ENCODE measurements around the gene MKRN2. TPM values are rescaled to one million over a fixed set of nuclear protein-coding genes. Genes with fewer than 3 reads are reported as not detected.

The MKRN2 gene
- total RNA-seq, 1 donor: 42.7 TPM

GRCh38 chr3:12562451-12562850 lies 5.6 kb downstream of the MKRN2 start:
- no peak for TF ChIP-seq CTCF (IDR thresholded peaks at IDR 0.05; ENCODE audit: insufficient read depth, low read depth, low read length)
- H3K4me3 ChIP-seq (ENCODE audit: low read depth, low read length): no peak overlapping the region
- DNase-seq (ENCODE audit: low read depth): no peak

GRCh38 chr3:12566976-12567375 lies 10.1 kb downstream of the MKRN2 start:
- no peak for DNase-seq (ENCODE audit: low read depth)
- TF ChIP-seq CTCF (IDR thresholded peaks at IDR 0.05; ENCODE audit: insufficient read depth, low read depth, low read length): no peak
- no peak overlapping the region for H3K4me3 ChIP-seq (ENCODE audit: low read depth, low read length)

GRCh38 chr3:12568747-12569146 lies 11.9 kb downstream of the MKRN2 start:
- DNase-seq (ENCODE audit: low read depth): no peak
- no peak for TF ChIP-seq CTCF (IDR thresholded peaks at IDR 0.05; ENCODE audit: insufficient read depth, low read depth, low read length)
- no peak overlapping the region for H3K4me3 ChIP-seq (ENCODE audit: low read depth, low read length)

- TF ChIP-seq CTCF (IDR thresholded peaks at IDR 0.05; ENCODE audit: insufficient read depth, low read depth, low read length): no peak
- no peak overlapping the region for H3K4me3 ChIP-seq (ENCODE audit: low read depth, low read length)
- DNase-seq (ENCODE audit: low read depth): no peak
Measured at GRCh38 chr3:12569836-12570235, 12.9 kb downstream of the MKRN2 start.

GRCh38 chr3:12571986-12572385 lies 15.1 kb downstream of the MKRN2 start:
- DNase-seq (ENCODE audit: low read depth): no peak
- H3K4me3 ChIP-seq (ENCODE audit: low read depth, low read length): no peak overlapping the region
- no peak for TF ChIP-seq CTCF (IDR thresholded peaks at IDR 0.05; ENCODE audit: insufficient read depth, low read depth, low read length)

- no peak overlapping the region for H3K4me3 ChIP-seq (ENCODE audit: low read depth, low read length)
- TF ChIP-seq CTCF (IDR thresholded peaks at IDR 0.05; ENCODE audit: insufficient read depth, low read depth, low read length): no peak
- no peak for DNase-seq (ENCODE audit: low read depth)
Measured at GRCh38 chr3:12574131-12574530, 17.2 kb downstream of the MKRN2 start.

GRCh38 chr3:12574661-12575060 lies 17.8 kb downstream of the MKRN2 start:
- H3K4me3 ChIP-seq (ENCODE audit: low read depth, low read length): no peak overlapping the region
- TF ChIP-seq CTCF (IDR thresholded peaks at IDR 0.05; ENCODE audit: insufficient read depth, low read depth, low read length): no peak
- no peak for DNase-seq (ENCODE audit: low read depth)
